GM23248 (cell line): Measurements from ENCODE around the gene ENTREP3.

Source experiments
- EZH2 ChIP-seq: fragments of 200-600 bp; sonication (generic); IDR thresholded peaks from 2 replicates; pipeline ENCODE4 v1.6.1; 2018; ENCODE audit warnings: antibody characterized with exemption, mild to moderate bottlenecking; ENCODE audit not compliant: insufficient read depth, poor library complexity, severe bottlenecking
- EZH2phosphoT487 ChIP-seq: fragments of 200-600 bp; sonication (generic); IDR thresholded peaks from 2 replicates; pipeline ENCODE4 v1.6.1; 2018; ENCODE audit warnings: antibody characterized with exemption, moderate library complexity, mild to moderate bottlenecking, low read depth; ENCODE audit not compliant: insufficient read depth

- TF ChIP-seq EZH2 (no peak), EZH2phosphoT487 (no peak)
These were observed 17.4 kb upstream of the ENTREP3 start for GRCh38 chr1:155272466-155273342.
